Mucosa of rectum (tissue), 2 donors: ENCODE results near the gene RPS29.

Experiments used
- H3K27ac ChIP-seq, 2 donors: one replicate each; pipeline ENCODE4 v1.7.0; 2013; ENCODE audit warnings: inconsistent platforms in 2 of 2, low read depth in 2 of 2, low read length in 2 of 2
- H3K27me3 ChIP-seq, 2 donors: one replicate each; pipeline ENCODE4 v1.7.0; 2013; ENCODE audit warnings: low read length in 2 of 2; ENCODE audit not compliant: control insufficient read depth in 2 of 2, insufficient read depth in 2 of 2
- H3K36me3 ChIP-seq, 2 donors: one replicate each; pipeline ENCODE4 v1.7.0; 2013; ENCODE audit warnings: low read length in 2 of 2; ENCODE audit not compliant: control insufficient read depth in 2 of 2, insufficient read depth in 2 of 2
- H3K4me1 ChIP-seq, 2 donors: one replicate each; pipeline ENCODE4 v1.7.0; 2013; ENCODE audit warnings: low read length in 2 of 2, mild to moderate bottlenecking in 1 of 2; ENCODE audit not compliant: control insufficient read depth in 2 of 2, insufficient read depth in 2 of 2
- H3K4me3 ChIP-seq, 2 donors: one replicate each; pipeline ENCODE4 v1.7.0; 2013; ENCODE audit warnings: low read length in 2 of 2
- H3K9ac ChIP-seq, 2 donors: one replicate each; pipeline ENCODE4 v1.7.0; 2013; ENCODE audit warnings: low read length in 2 of 2, low read depth in 1 of 2, mild to moderate bottlenecking in 1 of 2
- H3K9me3 ChIP-seq, 2 donors: one replicate each; pipeline ENCODE4 v1.7.0; 2013; ENCODE audit warnings: low read length in 2 of 2; ENCODE audit not compliant: control insufficient read depth in 2 of 2
- donor health status: healthy.
- donor health status: Normal muscosa, but diverticular disease.

The RPS29 gene

GRCh38 chr14:49582113-49582977, 3.8 kb downstream of the RPS29 start:
- Histone ChIP-seq H3K4me1 (peaks cover 13 to 15% of the 10 kb centered on the region in 2 donors), H3K36me3 (peaks cover 11 to 22% of the 10 kb centered on the region in 2 donors), H3K4me3 (no peak overlapping the region), H3K9ac (no peak overlapping the region), H3K27me3 (no peaks in the 10 kb centered on the region), H3K9me3 (no peaks in the 10 kb centered on the region), H3K27ac (no peak overlapping the region)

GRCh38 chr14:49581209-49582112, 4.7 kb downstream of the RPS29 start:
- H3K9ac ChIP-seq, result no peak overlapping the region
- H3K9me3 ChIP-seq, result no peaks in the 10 kb centered on the region
- no peaks in the 10 kb centered on the region for H3K27me3 ChIP-seq
- H3K36me3 ChIP-seq, result peaks cover 15 to 31% of the 10 kb centered on the region in 2 donors
- no peak overlapping the region for H3K27ac ChIP-seq
- peaks cover 13 to 15% of the 10 kb centered on the region in 2 donors for H3K4me1 ChIP-seq
- H3K4me3 ChIP-seq, result no peak overlapping the region

DNA sequence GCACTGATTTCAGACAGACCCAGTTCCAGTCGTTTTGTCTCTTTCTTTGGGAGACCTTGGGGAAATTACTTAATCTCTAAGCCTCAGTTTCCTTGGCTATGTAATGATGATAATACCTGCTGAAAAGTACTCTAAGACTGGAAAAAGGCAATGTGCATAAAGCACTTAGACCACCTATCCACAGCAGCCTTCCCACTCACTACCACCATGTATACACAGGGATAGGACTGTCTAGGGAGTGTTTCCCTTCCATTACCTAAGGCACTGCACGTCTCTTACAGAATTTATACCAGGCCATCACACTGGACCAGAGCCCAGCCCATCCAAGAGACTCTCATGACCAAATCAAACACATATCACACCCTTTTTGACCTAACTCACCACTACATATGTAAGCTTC, 6.3 kb downstream of the RPS29 start:
- peaks cover 18 to 30% of the 10 kb centered on the region in 2 donors for H3K36me3 ChIP-seq
- H3K9me3 ChIP-seq, result no peaks in the 10 kb centered on the region
- H3K27me3 ChIP-seq, result no peaks in the 10 kb centered on the region
- H3K9ac ChIP-seq, result no peak overlapping the region
- no peak overlapping the region for H3K4me3 ChIP-seq
- no peak overlapping the region for H3K27ac ChIP-seq
- peaks cover 13% of the 10 kb centered on the region in 2 donors for H3K4me1 ChIP-seq

GRCh38 chr14:49578141-49578540, 8.0 kb downstream of the RPS29 start:
- Histone ChIP-seq H3K36me3 (peaks cover 17 to 21% of the 10 kb centered on the region in 2 donors), H3K4me1 (no peaks in the 10 kb centered on the region), H3K9ac (no peak overlapping the region), H3K4me3 (no peak overlapping the region), H3K27me3 (no peaks in the 10 kb centered on the region), H3K9me3 (no peaks in the 10 kb centered on the region), H3K27ac (no peak overlapping the region)

GRCh38 chr14:49574038-49574437, 12.1 kb downstream of the RPS29 start:
- H3K9ac ChIP-seq, result no peak overlapping the region
- peaks cover 6 to 11% of the 10 kb centered on the region in 2 donors for H3K36me3 ChIP-seq
- no peak overlapping the region for H3K4me3 ChIP-seq
- H3K27ac ChIP-seq, result no peak overlapping the region
- no peaks in the 10 kb centered on the region for H3K4me1 ChIP-seq
- no peaks in the 10 kb centered on the region for H3K27me3 ChIP-seq
- no peaks in the 10 kb centered on the region for H3K9me3 ChIP-seq

DNA sequence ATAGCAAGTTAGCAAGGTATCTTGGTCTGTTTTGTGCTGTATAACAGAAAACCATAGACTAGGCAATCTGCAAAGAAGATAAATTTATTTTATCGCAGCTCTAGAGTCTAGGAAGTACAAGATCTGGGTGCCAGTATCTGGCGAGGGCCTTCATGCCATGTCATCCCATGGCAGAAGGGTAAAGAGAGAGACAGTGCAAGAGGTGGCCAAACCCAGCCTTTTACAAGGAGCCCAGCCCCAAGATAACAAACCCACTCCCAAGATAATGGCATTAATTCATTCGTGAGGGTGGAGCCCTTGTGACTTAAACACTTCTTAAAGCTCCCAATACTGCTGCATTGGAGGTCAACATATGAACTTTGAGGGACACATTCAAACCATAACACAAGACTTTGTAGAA, 16.9 kb downstream of the RPS29 start:
- H3K9ac ChIP-seq, result no peak overlapping the region
- no peak overlapping the region for H3K27ac ChIP-seq
- no peaks in the 10 kb centered on the region for H3K27me3 ChIP-seq
- no peaks in the 10 kb centered on the region for H3K9me3 ChIP-seq
- H3K4me3 ChIP-seq, result no peak overlapping the region
- no peaks in the 10 kb centered on the region for H3K4me1 ChIP-seq
- H3K36me3 ChIP-seq, result no peaks in the 10 kb centered on the region

- Histone ChIP-seq H3K9ac (no peak overlapping the region), H3K36me3 (no peaks in the 10 kb centered on the region), H3K27me3 (no peaks in the 10 kb centered on the region), H3K4me3 (no peak overlapping the region), H3K4me1 (no peaks in the 10 kb centered on the region), H3K9me3 (no peaks in the 10 kb centered on the region), H3K27ac (no peak overlapping the region)
Observed at GRCh38 chr14:49566714-49567113, 19.5 kb downstream of the RPS29 start.

DNA sequence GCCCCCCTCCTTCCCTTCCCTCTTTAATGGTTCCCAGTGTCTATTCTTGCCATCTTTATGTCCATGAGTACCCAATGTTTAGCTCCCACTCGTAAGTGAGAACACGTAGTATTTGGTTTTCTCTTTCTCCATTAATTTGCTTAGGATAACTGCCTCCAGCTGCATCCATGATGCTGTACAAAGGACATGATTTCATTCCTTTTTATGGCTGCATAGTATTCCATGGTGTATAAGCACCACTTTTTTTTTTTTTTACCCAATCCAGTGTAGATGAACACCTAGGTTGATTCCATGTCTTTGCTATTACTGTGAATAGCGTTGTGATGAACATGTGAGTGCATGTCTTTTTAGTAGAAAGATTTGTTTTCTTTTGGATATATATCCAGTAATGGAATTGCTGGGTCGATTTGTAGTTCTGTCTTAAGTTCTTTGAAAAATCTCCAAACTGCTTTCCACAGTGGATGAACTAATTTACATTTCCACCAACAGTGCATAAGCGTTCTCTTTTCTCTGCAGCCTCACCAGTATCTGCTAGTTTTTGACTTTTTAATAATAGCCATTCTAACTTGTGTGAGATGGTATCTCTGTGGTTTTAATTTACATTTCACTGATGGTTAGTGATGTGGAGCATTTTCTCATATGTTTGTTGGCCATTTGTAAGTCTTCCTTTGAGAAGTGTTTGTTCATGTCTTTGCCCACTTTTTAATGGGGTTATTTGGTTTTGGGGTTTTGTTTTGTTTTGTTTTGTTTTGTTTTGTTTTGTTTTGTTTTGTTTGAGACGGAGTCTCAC, 26.0 kb downstream of the RPS29 start:
- no peaks in the 10 kb centered on the region for H3K27me3 ChIP-seq
- no peaks in the 10 kb centered on the region for H3K4me1 ChIP-seq
- no peaks in the 10 kb centered on the region for H3K9me3 ChIP-seq
- no peak overlapping the region for H3K9ac ChIP-seq
- no peak overlapping the region for H3K27ac ChIP-seq
- no peak overlapping the region for H3K4me3 ChIP-seq
- no peaks in the 10 kb centered on the region for H3K36me3 ChIP-seq

GRCh38 chr14:49553892-49554291, 32.3 kb downstream of the RPS29 start:
- Histone ChIP-seq H3K4me1 (no peaks in the 10 kb centered on the region), H3K27ac (no peak overlapping the region), H3K9me3 (no peaks in the 10 kb centered on the region), H3K4me3 (no peak overlapping the region), H3K27me3 (no peaks in the 10 kb centered on the region), H3K9ac (no peak overlapping the region), H3K36me3 (no peaks in the 10 kb centered on the region)
